GM10847 (cell line): ENCODE data around the gene KRT74.

Experiments used
- POLR2A ChIP-seq: IDR thresholded peaks from 2 replicates; pipeline ENCODE4 v1.6.1; 2011; ENCODE audit not compliant: insufficient read length; ENCODE audit errors: extremely low read depth

KRT74 gene

GRCh38 chr12:52533686-52534470 lies 39.8 kb downstream of the KRT74 start:
- no peak for TF ChIP-seq POLR2A

- no peak for TF ChIP-seq POLR2A
Measured at GRCh38 chr12:52532636-52533035, 41.0 kb downstream of the KRT74 start.

- no peak for TF ChIP-seq POLR2A
Measured at GRCh38 chr12:52531566-52532300, 41.9 kb downstream of the KRT74 start.

GRCh38 chr12:52530905-52531304 lies 42.7 kb downstream of the KRT74 start:
- no peak for TF ChIP-seq POLR2A

GRCh38 chr12:52530366-52530765 lies 43.3 kb downstream of the KRT74 start:
- TF ChIP-seq POLR2A: no peak

GRCh38 chr12:52529846-52530245 lies 43.8 kb downstream of the KRT74 start:
- no peak for TF ChIP-seq POLR2A

GRCh38 chr12:52529417-52529816 lies 44.2 kb downstream of the KRT74 start:
- TF ChIP-seq POLR2A: no peak

- TF ChIP-seq POLR2A: no peak
Measured at GRCh38 chr12:52528641-52529143, 45.0 kb downstream of the KRT74 start.

- TF ChIP-seq POLR2A: no peak
Measured at GRCh38 chr12:52527121-52527800, 46.4 kb downstream of the KRT74 start.

GRCh38 chr12:52526511-52526951 lies 47.1 kb downstream of the KRT74 start:
- TF ChIP-seq POLR2A: no peak

- no peak for TF ChIP-seq POLR2A
Measured at GRCh38 chr12:52525661-52526499, 47.8 kb downstream of the KRT74 start.

- TF ChIP-seq POLR2A: no peak
Measured at GRCh38 chr12:52524898-52525591, 48.6 kb downstream of the KRT74 start.

GRCh38 chr12:52524241-52524897 lies 49.3 kb downstream of the KRT74 start:
- TF ChIP-seq POLR2A: no peak

- TF ChIP-seq POLR2A: no peak
Measured at GRCh38 chr12:52523824-52524223, 49.8 kb downstream of the KRT74 start.
